Stimulated activated naive CD8-positive, alpha-beta T cell treated with anti-CD3 and anti-CD28 coated beads, Interleukin-15, amount 100 ng/mL, for 72 hours (primary cell): ENCODE results near the gene TAS2R10.
"Not testable (repeated sequence)": the region's sequence is repeated elsewhere in the genome, so short reads cannot be mapped to it uniquely, and the experiment has no call there.

Source experiments
- ATAC-seq: fragments of 150-1000 bp; cut with Tn5 transposase; 2 replicates; pipeline ENCODE4 v1.10.0; 2021; ENCODE audit warnings: mild to moderate bottlenecking, moderate library complexity
- DNase-seq, 2 donors: peaks; one replicate each; pipeline ENCODE4 v3.0.0; 2021 to 2022
- H3K27ac Mint-ChIP-seq, 2 donors: one replicate each; pipeline ENCODE4 v1.8.0; 2022; ENCODE audit warnings: mild to moderate bottlenecking in 2 of 2, mixed read lengths in 2 of 2, moderate library complexity in 2 of 2
- H3K27me3 Mint-ChIP-seq: one replicate; pipeline ENCODE4 v1.8.0; 2022; ENCODE audit warnings: mixed read lengths
- H3K4me1 Mint-ChIP-seq: one replicate; pipeline ENCODE4 v1.8.0; 2022; ENCODE audit warnings: mild to moderate bottlenecking, mixed read lengths
- H3K4me3 Mint-ChIP-seq, 2 donors: one replicate each; pipeline ENCODE4 v1.8.0; 2022; ENCODE audit warnings: mild to moderate bottlenecking in 2 of 2, mixed read lengths in 2 of 2, moderate library complexity in 1 of 2
- H3K9me3 Mint-ChIP-seq, 2 donors: one replicate each; pipeline ENCODE4 v1.8.0; 2022; ENCODE audit warnings: mixed read lengths in 2 of 2

The TAS2R10 gene

DNA sequence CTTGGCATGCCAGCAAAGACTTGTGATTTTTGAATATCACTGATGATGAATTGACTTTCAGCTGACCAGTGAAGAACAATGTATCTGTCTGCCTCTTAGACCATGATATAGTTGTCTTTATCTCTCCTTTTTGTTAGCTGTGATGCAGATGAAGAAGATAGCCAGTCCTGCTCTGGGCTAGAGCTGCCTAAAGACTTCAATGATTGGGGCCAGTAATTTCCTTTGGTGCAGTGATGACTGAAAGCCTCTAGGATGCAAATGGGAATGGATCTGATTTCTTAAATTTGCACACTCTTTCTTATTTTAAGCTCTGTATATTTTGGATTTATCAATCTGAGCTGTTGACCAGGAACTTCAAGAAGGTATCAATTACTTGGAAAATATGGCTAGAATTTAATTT lies 16.1 kb downstream of the TAS2R10 start, which contains the start of gene TAS2R9:
Gene TAS2R9, minus strand, starts transcription at position 101 of the 400 bp plus-strand sequence. Its CDS starts 93 bp downstream, at position 8.
- Mint-ChIP-seq H3K9me3 (no peaks in the 10 kb centered on the region), H3K27ac (no peak within 1 kb of the TSS), H3K27me3 (peaks cover 33% of the 10 kb centered on the region), H3K4me1 (no peaks in the 10 kb centered on the region), H3K4me3 (no peak within 1 kb of the TSS)
- DNase-seq (no peak), ATAC-seq (no peak)

DNA sequence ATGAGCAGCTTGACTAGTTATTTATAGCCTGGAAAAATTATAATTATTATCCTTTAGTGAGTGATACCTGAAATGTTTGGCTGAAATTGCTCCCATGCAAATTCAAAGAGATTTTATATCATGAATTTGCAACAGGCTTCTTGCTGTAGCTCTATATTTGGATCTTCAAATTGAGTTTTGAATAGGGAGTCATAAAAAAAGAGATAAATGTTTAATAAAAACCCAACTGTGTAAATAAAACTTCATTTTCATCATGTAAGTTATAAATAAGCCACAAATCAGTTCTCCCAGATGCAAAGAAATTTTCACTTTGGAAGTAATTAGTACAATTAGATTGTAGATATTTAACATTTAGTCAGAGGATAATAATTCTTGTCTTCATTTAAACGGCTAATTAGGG lies 19.0 kb downstream of the TAS2R10 start, which contains the start of gene TAS2R8:
Gene TAS2R8, minus strand, starts transcription at position 101 of the 400 bp plus-strand sequence. CDS start 306 bp downstream, outside the sequence.
- no peak for ATAC-seq
- peaks cover 40% of the 10 kb centered on the region for H3K27me3 Mint-ChIP-seq
- DNase-seq, result no peak
- H3K27ac Mint-ChIP-seq, result no peak within 1 kb of the TSS
- no peaks in the 10 kb centered on the region for H3K9me3 Mint-ChIP-seq
- H3K4me3 Mint-ChIP-seq, result no peak within 1 kb of the TSS
- H3K4me1 Mint-ChIP-seq, result no peaks in the 10 kb centered on the region

DNA sequence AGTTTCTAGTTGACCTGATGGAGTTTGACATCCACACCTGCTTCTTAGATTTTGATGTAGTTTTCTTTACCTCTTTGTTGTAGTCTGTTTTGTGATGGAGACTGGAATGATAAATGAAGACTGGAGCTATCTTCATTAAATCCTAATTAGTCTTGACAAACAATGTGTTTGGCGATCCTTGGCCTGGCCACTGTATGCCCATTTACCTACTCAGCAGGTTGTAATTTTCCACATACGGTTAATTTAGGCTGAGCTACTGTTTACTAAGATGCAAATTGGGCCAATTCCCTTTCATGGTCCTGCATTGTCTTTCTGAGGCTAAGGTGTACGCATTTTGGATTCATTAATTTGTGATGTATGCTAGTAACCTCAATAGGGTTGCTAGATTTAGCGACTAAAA lies 23.6 kb downstream of the TAS2R10 start, which contains the start of gene TAS2R7:
Gene TAS2R7, minus strand, starts transcription at position 41 of the 400 bp plus-strand sequence. CDS start 57 bp downstream, outside the sequence.
- ATAC-seq, result no peak
- H3K4me3 Mint-ChIP-seq, result no peak within 1 kb of the TSS
- DNase-seq, result no peak
- no peaks in the 10 kb centered on the region for H3K9me3 Mint-ChIP-seq
- H3K27ac Mint-ChIP-seq, result no peak within 1 kb of the TSS
- peaks cover 40% of the 10 kb centered on the region for H3K27me3 Mint-ChIP-seq
- H3K4me1 Mint-ChIP-seq, result no peaks in the 10 kb centered on the region

DNA sequence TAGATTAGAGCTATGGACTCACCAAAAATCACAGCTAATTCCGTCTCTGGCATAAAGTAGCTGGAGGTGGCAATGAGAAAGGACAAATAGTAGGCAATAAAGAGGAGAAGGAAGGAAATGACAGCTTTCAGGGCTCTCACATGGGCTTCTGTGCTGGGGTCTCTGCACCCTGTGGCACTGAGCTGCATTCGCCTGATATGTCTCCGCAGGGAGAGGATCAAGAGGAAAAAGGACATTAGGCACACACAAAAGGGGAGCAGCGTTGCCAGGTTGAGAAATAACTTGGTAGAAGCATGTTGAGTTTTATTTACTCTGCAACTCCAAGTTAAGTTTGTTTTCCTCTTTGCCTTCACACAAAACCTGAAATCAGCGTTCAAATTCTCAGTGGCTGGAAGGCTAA lies 24.4 kb downstream of the TAS2R10 start:
- DNase-seq, result no peak
- no peaks in the 10 kb centered on the region for H3K9me3 Mint-ChIP-seq
- no peak for ATAC-seq

DNA sequence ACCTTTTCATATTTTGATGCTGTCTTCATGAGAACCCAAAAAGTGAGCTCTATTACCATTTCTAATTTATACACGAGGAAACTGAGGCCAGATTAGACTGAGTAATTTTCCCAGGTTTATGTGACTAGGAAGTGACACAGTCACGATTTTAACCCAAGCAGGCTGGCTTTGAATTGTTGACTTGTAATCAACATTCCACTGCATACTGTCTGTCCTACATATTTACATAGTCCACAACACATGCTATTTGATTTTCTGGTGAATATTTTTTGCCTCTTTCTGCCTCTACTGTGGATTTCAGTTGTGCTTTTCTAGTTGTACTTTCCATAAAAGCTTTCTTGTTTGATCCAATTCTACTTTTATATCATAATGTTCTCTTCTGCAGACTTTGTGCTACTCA lies 31.9 kb downstream of the TAS2R10 start:
- Mint-ChIP-seq H3K4me1 (no peaks in the 10 kb centered on the region), H3K27ac (no peak overlapping the region), H3K27me3 (peaks cover 31% of the 10 kb centered on the region), H3K9me3 (peaks cover 7 to 8% of the 10 kb centered on the region in 2 donors), H3K4me3 (no peak overlapping the region)
- DNase-seq (no peak), ATAC-seq (no peak)

More for the DNA sequence above, 24.4 kb downstream of the TAS2R10 start:
- Mint-ChIP-seq H3K27me3 (peaks cover 49% of the 10 kb centered on the region), H3K4me1 (no peaks in the 10 kb centered on the region), H3K4me3 (no peak overlapping the region), H3K27ac (no peak overlapping the region)

DNA sequence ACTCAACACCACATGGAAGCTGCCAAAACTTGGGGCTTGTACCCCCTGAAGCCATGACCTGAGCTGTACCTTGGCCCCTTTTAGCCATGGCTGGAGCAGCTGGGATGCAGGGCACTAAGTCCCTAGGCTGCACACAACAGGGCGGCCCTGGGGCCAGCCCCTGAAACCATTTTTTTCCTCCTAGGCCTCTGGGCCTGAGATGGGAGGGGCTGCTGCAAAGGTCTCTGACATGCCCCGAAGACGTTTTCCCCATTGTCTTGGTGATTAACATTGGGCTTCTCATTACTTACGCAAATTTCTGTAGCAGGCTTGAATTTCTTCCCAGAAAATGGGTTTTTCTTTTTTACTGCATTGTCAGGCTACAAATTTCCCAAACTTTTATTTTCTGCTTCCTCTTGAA lies 34.4 kb downstream of the TAS2R10 start:
- H3K27me3 Mint-ChIP-seq, result peaks cover 19% of the 10 kb centered on the region
- not testable (repeated sequence) for H3K9me3 Mint-ChIP-seq, ATAC-seq, H3K4me1 Mint-ChIP-seq, H3K4me3 Mint-ChIP-seq, DNase-seq, H3K27ac Mint-ChIP-seq

DNA sequence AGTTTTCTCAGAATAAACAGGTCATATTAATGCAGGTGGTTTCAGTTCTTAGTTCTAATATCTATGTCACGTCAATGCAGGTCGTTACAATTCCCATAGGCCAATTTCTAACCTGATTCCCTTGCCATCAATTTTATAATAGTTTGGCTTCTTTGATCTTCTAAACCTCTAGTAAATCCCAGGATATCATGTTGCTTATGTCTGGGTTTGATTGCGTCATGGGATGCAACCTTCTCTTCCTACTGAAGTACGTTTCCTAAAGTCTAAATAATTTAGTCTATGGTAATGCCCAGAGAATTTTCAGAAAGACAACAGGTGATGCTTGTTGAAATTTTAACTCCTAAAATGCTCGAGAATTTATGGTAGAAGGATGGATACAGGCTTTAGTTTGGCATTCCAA lies 42.9 kb downstream of the TAS2R10 start:
- H3K4me3 Mint-ChIP-seq, result no peak overlapping the region
- peaks cover 7% of the 10 kb centered on the region for H3K27me3 Mint-ChIP-seq
- DNase-seq (no peak), ATAC-seq (no peak)
- no peaks in the 10 kb centered on the region for H3K4me1 Mint-ChIP-seq
- H3K9me3 Mint-ChIP-seq, result no peaks in the 10 kb centered on the region
- no peak overlapping the region for H3K27ac Mint-ChIP-seq

DNA sequence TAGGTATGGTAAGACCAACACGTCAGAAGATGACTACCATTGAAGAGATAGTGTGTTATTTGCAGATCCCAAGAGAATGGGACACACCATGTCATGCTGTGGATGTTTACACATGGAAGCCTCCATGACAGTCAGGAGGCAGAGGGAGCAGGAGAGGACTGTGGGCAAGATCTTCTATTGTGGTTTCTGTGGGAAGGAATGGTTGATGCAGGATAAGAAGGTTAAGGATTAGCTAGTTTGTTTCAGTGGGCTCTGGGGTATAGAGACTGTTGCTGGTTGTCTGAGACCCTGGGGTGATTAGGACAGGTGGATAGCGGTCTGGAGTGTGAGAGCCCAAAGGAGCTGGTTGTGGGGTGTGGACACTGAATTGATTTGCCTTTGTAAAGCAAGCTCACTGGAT lies 47.1 kb downstream of the TAS2R10 start:
- no peaks in the 10 kb centered on the region for H3K9me3 Mint-ChIP-seq
- no peak overlapping the region for H3K4me3 Mint-ChIP-seq
- H3K27me3 Mint-ChIP-seq, result peaks cover 13% of the 10 kb centered on the region
- H3K27ac Mint-ChIP-seq, result no peak overlapping the region
- no peaks in the 10 kb centered on the region for H3K4me1 Mint-ChIP-seq
- DNase-seq (no peak), ATAC-seq (no peak)
